ENCODE results near the gene TUBGCP6.

GRCh38 chr22:50176850-50177536 lies 67.8 kb downstream of the TUBGCP6 start:
- TF ChIP-seq CTCF (IDR thresholded peaks at IDR 0.05) (no peak), POLR2AphosphoS5 (IDR thresholded peaks at IDR 0.05) (no peak)

Measured in prostate gland (tissue), 2 donors.